Measurements from ENCODE around the gene UBE2I.

DNA sequence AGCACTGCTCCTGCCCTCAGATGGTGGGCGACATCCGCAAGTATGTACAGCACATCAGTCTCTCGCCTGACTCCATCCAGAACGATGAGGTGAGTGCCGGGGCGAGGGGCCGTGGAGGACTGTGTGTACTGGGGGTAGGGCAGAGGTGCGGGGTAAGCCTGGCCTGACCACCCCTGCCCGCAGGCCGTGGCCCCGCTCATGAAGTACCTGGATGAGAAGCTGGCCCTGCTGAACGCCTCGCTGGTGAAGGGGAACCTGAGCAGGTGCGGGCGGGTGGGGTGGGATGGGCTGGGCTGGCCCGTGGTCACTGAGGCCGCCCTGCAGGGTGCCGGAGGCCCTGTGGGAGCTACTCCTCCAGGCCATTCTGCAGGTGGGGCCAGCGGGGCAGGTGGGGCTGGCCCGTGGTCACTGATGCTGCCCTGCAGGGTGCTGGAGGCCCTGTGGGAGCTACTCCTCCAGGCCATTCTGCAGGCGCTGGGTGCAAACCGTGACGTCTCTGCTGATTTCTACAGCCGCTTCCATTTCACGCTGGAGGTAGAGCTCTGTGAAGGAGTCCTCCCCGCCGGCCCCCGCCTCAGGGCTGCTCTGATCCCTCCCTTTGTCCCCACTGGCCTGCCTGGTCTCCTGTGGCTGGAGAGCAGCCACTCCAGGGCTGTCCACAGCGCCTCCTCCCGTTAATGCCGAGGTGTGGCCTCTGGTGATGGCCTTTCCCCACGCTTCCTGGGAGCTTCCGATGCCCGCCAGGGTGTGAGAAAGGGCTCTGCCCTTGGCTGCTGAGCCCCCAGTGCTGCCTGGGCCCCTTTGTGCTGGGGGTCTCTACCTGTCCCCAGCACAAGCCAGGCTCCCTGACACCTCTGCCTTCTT is 37.2 kb downstream of the UBE2I start:
- TF ChIP-seq, protein P1, sequence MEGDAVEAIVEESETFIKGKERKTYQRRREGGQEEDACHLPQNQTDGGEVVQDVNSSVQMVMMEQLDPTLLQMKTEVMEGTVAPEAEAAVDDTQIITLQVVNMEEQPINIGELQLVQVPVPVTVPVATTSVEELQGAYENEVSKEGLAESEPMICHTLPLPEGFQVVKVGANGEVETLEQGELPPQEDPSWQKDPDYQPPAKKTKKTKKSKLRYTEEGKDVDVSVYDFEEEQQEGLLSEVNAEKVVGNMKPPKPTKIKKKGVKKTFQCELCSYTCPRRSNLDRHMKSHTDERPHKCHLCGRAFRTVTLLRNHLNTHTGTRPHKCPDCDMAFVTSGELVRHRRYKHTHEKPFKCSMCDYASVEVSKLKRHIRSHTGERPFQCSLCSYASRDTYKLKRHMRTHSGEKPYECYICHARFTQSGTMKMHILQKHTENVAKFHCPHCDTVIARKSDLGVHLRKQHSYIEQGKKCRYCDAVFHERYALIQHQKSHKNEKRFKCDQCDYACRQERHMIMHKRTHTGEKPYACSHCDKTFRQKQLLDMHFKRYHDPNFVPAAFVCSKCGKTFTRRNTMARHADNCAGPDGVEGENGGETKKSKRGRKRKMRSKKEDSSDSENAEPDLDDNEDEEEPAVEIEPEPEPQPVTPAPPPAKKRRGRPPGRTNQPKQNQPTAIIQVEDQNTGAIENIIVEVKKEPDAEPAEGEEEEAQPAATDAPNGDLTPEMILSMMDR (IDR thresholded peaks at IDR 0.05; ENCODE audit: low read depth, low read length) = no peak
- no peak for TF ChIP-seq EZH2phosphoT487 (IDR thresholded peaks at IDR 0.05; ENCODE audit: low read depth)
